Stimulated activated CD8-positive, alpha-beta memory T cell treated with anti-CD3 and anti-CD28 coated beads, Interleukin-7, amount 100 ng/mL, for 1 hour (primary cell): ENCODE data around the gene DTNB.

Experiments used
- DNase-seq, 2 donors: peaks; one replicate each; pipeline ENCODE4 v3.0.0-alpha.2; 2020; ENCODE audit warnings: low read depth in 2 of 2

The DTNB gene

DNA sequence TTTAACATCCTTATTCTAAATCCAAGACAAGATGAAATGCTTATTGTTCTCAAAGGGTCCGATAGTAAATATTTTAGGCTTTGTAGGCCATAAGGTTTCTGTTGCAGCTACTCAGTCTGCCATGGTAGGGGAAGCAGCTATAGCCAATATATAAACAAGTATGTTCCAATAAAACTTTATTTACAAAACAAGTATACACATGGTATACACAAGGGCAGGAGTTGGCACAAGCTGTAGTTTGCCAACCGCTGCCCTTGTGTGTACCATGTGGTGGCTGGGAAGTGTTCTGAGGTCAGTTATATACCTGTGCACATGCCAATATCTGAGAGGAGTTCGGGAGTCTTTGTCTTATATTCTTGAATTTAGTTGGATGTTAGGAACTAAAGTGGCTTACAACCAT, 205.6 kb downstream of the DTNB start:
- DNase-seq: no peak

- no peak for DNase-seq
Observed at GRCh38 chr2:25462021-25462420, 211.4 kb downstream of the DTNB start.

GRCh38 chr2:25460261-25460905, 213.0 kb downstream of the DTNB start:
- DNase-seq: no peak

GRCh38 chr2:25454824-25455611, 218.4 kb downstream of the DTNB start:
- no peak for DNase-seq

- DNase-seq: no peak
Observed at GRCh38 chr2:25453199-25453905, 220.0 kb downstream of the DTNB start.

DNA sequence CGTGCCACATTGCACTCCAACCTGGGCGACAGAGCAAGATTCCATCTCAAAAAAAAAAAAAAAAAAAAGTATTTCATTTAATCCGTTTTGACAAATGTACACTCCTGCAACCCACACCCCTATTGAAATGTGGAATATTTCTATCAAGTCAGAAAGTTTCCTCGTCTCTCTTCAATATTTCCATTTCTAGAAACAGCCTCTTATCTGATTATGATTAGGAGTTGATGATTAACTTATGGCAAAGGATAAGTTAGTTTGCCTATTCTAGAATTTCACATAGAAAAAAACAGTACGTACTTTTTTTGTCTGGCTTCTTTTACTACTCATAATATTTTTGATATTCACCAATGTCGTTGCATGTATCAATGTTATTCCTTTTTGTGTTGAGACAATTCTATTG, 224.6 kb downstream of the DTNB start:
- no peak for DNase-seq

GRCh38 chr2:25447018-25447417, 226.4 kb downstream of the DTNB start:
- DNase-seq: no peak

DNA sequence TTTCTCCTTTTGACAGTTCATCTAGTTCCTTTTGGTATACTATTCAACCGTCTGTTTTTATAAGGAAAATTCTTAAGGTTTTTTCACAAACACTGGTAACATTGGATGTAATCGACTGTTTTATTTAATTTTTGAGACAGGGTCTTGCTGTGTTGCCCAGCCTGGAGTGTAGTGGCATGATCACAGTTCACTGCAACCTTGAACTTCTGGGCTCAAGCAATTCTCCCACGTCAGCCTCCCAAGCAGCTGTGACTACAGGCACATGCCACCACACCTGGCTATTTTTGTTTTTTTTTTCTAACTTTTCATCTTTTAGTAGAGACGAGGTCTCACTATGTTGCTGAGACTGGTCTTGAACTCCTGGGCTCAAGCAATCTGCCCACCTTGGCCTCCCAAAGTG, 227.3 kb downstream of the DTNB start:
- no peak for DNase-seq

GRCh38 chr2:25445464-25445863, 227.9 kb downstream of the DTNB start:
- no peak for DNase-seq

- no peak for DNase-seq
Observed at GRCh38 chr2:25444608-25445270, 228.6 kb downstream of the DTNB start.

DNA sequence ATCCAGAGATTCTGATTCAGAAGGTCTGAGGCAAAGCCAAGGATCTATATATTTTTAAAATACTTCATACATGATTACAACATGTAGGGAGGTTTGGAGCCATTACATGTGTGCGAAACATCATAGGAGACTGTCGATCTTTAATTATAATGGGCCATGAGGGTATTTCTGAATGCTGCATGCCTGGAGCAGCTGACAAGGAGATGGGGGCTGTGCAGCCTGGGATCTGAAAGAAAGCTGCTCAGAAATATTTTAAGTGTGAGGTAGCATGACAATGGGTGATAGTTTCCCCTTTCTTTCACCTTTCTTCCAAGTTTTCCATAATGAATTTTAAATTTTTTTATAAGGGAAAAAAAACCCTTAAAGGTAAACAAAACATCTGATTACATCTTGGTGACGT, 229.6 kb downstream of the DTNB start:
- no peak for DNase-seq

DNA sequence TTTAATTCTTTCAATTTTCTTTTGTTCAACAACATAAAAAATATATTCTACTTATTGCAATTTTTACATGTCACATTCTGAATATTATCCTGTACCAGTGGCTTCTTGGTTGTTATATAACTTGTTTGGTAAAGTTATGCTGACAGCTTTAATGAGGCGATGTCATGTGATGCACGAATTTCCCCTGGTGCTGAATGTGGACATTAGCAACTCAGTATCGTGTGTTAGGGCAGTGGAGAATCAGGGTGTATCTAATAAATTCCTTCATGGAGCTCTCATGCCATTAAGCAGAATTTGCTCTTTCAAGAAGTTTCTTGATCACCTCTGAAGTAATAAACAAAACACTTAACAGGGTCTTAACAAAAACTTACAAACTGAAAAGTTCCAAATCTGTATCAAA, 232.0 kb downstream of the DTNB start:
- DNase-seq: no peak

GRCh38 chr2:25438793-25439192, 234.6 kb downstream of the DTNB start:
- DNase-seq: no peak

DNA sequence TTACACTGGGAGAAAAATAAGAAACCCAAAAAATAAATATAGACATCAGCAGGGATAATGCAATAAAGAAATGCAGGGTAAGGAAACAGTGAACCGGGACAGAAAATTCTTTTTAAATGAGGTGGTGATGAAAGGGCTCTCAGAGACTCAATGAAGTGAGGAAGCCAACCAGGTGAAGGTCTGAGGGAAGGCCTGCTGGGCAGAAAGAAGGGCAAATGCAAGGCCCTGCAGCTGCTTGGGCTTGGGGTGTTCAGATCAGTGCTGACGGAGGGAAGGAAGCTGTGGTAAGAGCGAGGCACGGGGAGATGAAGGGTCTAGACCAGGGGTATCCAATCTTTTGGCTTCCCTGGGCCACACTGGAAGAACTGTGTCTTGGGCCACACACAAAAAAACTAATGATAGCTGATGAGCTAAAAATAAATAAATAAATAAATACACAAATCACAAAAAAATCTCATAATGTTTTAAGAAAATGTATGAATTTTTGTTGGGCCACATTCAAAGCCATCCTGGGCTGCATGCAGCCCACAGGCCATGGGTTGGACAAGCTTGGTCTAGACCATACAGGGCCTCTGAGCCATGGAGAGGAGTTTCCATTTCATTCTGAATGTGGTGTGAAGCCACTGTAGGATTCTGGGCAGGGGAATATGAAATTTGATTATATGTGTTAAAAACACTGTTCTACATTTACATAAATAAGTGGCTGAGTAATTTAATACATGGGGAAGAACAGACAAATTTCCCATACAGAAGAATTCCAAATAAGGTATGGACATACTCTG, 235.3 kb downstream of the DTNB start:
- DNase-seq: no peak

- no peak for DNase-seq
Observed at GRCh38 chr2:25435421-25435820, 238.0 kb downstream of the DTNB start.

DNA sequence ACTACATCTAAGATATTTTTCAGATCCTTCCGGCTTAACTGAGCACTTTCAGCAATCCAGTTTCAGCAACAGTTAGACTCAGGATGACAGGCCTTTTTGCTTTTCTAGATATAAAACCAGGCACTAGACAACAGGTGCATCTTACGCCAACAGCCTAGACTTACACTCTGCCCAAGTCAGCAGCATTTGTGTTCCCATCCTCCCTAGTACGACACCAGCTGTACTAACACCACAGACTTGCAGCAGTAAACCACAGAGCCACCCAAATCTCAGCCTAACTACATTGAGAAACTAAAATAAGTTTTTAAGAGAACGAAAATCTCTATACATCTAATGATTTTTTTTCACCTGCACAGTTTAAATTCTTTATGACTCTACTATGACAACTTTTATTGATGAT, 241.8 kb downstream of the DTNB start:
- no peak for DNase-seq

DNA sequence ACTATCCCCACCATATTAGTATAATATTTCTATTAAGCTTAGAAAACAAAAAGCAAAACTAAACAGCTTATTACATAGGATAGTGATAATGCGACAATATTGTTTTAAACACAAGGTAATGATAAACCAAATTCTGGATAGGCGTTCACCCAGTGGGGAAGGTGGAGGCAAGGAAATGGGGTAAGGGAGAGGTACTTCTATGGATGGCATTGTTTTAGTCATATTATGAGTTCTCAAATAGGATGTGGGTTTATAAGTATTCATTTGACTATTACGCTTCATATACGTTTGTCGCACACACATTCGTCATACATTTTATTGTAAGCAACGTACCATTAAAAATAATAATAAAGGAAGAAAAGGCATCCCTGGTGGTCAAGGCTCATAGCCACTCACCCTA, 242.8 kb downstream of the DTNB start:
- no peak for DNase-seq

DNA sequence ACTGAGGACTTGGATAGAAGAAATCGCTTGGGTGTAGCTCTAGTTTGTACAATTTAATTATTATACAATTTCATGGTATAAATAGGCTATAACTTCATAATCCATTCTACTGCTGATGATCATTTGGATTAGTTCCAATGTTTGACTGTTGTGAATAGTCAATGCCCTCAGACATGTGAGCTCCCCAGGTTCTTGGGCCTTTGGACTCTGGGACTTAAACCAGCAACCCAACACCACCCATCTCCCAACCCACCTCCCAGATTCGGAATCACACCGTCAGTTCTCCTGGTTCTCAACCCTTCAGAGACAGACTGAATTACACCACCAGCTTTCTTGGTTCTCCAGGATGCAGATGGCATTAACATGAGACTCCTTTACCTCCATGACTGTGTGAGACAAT, 247.1 kb downstream of the DTNB start:
- no peak for DNase-seq

- no peak for DNase-seq
Observed at GRCh38 chr2:25424426-25425028, 248.8 kb downstream of the DTNB start.

- DNase-seq: no peak
Observed at GRCh38 chr2:25421820-25422411, 251.5 kb downstream of the DTNB start.

DNA sequence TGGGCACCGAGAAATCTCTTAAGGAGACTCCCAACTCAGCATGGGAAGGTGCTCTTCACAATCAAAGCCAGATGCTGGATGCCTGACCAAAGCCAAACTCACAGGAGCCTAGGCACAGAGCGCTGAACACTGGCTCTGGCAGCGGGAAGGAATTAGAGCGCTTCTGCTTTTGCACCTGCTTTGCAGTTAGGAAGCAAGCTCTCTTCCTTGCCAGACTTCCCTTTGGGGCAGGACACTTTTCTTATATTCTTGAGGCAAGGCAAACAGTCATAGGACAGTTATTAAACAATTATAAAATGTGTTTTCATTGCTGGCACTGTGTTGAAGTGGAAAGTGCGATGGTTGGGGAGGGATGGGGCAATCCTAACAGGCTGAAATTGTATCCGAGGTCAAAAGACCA, 252.1 kb downstream of the DTNB start:
- no peak for DNase-seq
